Nucleus accumbens (tissue), 56 donors: Measurements from ENCODE around the gene SMIM41.
A peak's percentile ranks its signal among the peaks of the same experiment; 100 is the strongest.

Experiments
- DNase-seq, 56 donors: peaks; one replicate each; lab custom pipeline; 2025; lab: John Stamatoyannopoulos, UW

The SMIM41 gene

GRCh38 chr12:52061470-52062166 is 17.9 kb upstream of the SMIM41 start:
- DNase-seq, result peak in 54 of 56 donors; percentile 45 to 95 (median 88)

GRCh38 chr12:52062167-52063081 is 17.1 kb upstream of the SMIM41 start:
- DNase-seq, result peak in 22 of 56 donors; percentile 25 to 82 (median 54)

GRCh38 chr12:52063082-52063924 is 16.2 kb upstream of the SMIM41 start:
- DNase-seq, result peak in 22 of 56 donors; percentile 7 to 71 (median 36)

GRCh38 chr12:52063981-52064649 is 15.4 kb upstream of the SMIM41 start:
- peak in 21 of 56 donors; percentile 18 to 88 (median 37) for DNase-seq

- no peak for DNase-seq
Measured at GRCh38 chr12:52066346-52067080, 13.0 kb upstream of the SMIM41 start.

- DNase-seq, result no peak
Measured at GRCh38 chr12:52067081-52067374, 12.5 kb upstream of the SMIM41 start.

- peak in 55 of 56 donors; percentile 55 to 96 (median 90) for DNase-seq
Measured at GRCh38 chr12:52069327-52070184, 9.9 kb upstream of the SMIM41 start, which contains the start of gene ATG101. Gene ATG101, plus strand, starts transcription at chr12:52069978. Its CDS starts 3,673 bp downstream, at chr12:52073651.

- DNase-seq, result no peak
Measured at GRCh38 chr12:52070185-52070925, 9.1 kb upstream of the SMIM41 start.

- DNase-seq, result no peak
Measured at GRCh38 chr12:52073531-52074381, 5.7 kb upstream of the SMIM41 start.

GRCh38 chr12:52074971-52075724 is 4.4 kb upstream of the SMIM41 start:
- no peak for DNase-seq

GRCh38 chr12:52076811-52077210 is 2.7 kb upstream of the SMIM41 start:
- no peak for DNase-seq

GRCh38 chr12:52078276-52078675 is 1.2 kb upstream of the SMIM41 start:
- DNase-seq, result no peak

- no peak for DNase-seq
Measured at GRCh38 chr12:52080403-52081251, 1.1 kb downstream of the SMIM41 start.

GRCh38 chr12:52081263-52081733 is 1.8 kb downstream of the SMIM41 start:
- no peak for DNase-seq
